PC-3 (cell line): ENCODE measurements around the gene PF4V1. TPM values are rescaled to one million over a fixed set of nuclear protein-coding genes. Genes with fewer than 3 reads are reported as not detected.

ENCODE experiments used
- ATAC-seq: fragments of 200-7000 bp; cut with Tn5 transposase; 2 replicates; pipeline ENCODE4 v1.9.1; 2020; ENCODE audit warnings: mild to moderate bottlenecking, moderate library complexity
- BruUV-seq: library from RNA; stranded (reverse); fragments of 400-500 nt; replicated peaks from 2 replicates; lab custom pipeline; 2021; lab: Mats Ljungman, UMichigan
- CTCF ChIA-PET: fragments of 300-600 bp; sonication (Branson Sonifier 250); formaldehyde crosslinking; loops from one replicate; lab custom pipeline; 2022; ENCODE audit warnings: antibody characterized with exemption; lab: Charles Lee
- POLR2A ChIA-PET: fragments of 300-600 bp; sonication (Branson Sonifier 250); formaldehyde crosslinking; loops from one replicate; lab custom pipeline; 2022; ENCODE audit warnings: antibody characterized with exemption; ENCODE audit not compliant: unreplicated experiment; lab: Charles Lee
- DNase-seq: peaks from one replicate; pipeline ENCODE4 v3.0.0-alpha.2; 2015
- H2AFZ ChIP-seq: fragments of 300-600 bp; sonication (generic); 2 replicates; pipeline ENCODE4 v1.6.0; 2016; ENCODE audit warnings: antibody characterized with exemption, low read length
- H3F3A ChIP-seq: fragments of 300-600 bp; sonication (generic); one replicate; pipeline ENCODE4 v1.6.0; 2017; ENCODE audit warnings: antibody characterized with exemption, low read length, control low read depth, mild to moderate bottlenecking; ENCODE audit not compliant: unreplicated experiment
- H3K27ac ChIP-seq: fragments of 300-600 bp; sonication (generic); 2 replicates; pipeline ENCODE4 v1.5.1; 2016; ENCODE audit warnings: mild to moderate bottlenecking, low read length
- H3K27me3 ChIP-seq: fragments of 300-600 bp; sonication (generic); 2 replicates; pipeline ENCODE4 v1.6.1; 2016; ENCODE audit warnings: low read length, mixed read lengths
- H3K36me3 ChIP-seq: fragments of 300-600 bp; sonication (generic); 2 replicates; pipeline ENCODE4 v1.6.1; 2016; ENCODE audit warnings: low read depth, mixed run types, low read length, mixed read lengths
- H3K4me1 ChIP-seq: fragments of 300-600 bp; sonication (generic); 2 replicates; pipeline ENCODE4 v1.5.1; 2016; ENCODE audit warnings: low read length; ENCODE audit not compliant: insufficient read depth
- H3K4me2 ChIP-seq: fragments of 300-600 bp; sonication (generic); 2 replicates; pipeline ENCODE4 v1.6.0; 2016; ENCODE audit warnings: low read length
- H3K4me3 ChIP-seq: fragments of 300-600 bp; sonication (generic); 2 replicates; pipeline ENCODE4 v1.5.1; 2016; ENCODE audit warnings: mild to moderate bottlenecking, low read length, mixed read lengths
- H3K79me2 ChIP-seq: fragments of 300-600 bp; sonication (generic); 2 replicates; pipeline ENCODE4 v1.6.1; 2017; ENCODE audit warnings: low read length, mixed read lengths
- H3K9ac ChIP-seq: fragments of 300-600 bp; sonication (generic); 2 replicates; pipeline ENCODE4 v1.6.0; 2016; ENCODE audit warnings: mild to moderate bottlenecking, low read length
- H3K9me2 ChIP-seq: fragments of 300-600 bp; sonication (generic); replicated peaks from 2 replicates; pipeline ENCODE4 v1.6.1; 2016; ENCODE audit warnings: mixed run types, low read length, mixed read lengths
- H3K9me3 ChIP-seq: fragments of 300-600 bp; sonication (generic); 2 replicates; pipeline ENCODE4 v1.6.1; 2016; ENCODE audit warnings: low read length, mixed read lengths
- H4K20me1 ChIP-seq: fragments of 300-600 bp; sonication (generic); 2 replicates; pipeline ENCODE4 v1.6.1; 2016; ENCODE audit warnings: low read length, mixed read lengths
- CTCF ChIP-seq: fragments of 300-600 bp; sonication (generic); conservative IDR thresholded peaks from 2 replicates; pipeline ENCODE4 v1.5.1; 2017; ENCODE audit warnings: antibody characterized with exemption, low read depth, mild to moderate bottlenecking, low read length
- EZH2 ChIP-seq: fragments of 300-600 bp; sonication (generic); IDR thresholded peaks from one replicate; pipeline ENCODE4 v1.6.1; 2017; ENCODE audit warnings: antibody characterized with exemption, mild to moderate bottlenecking, low read length; ENCODE audit not compliant: unreplicated experiment
- EZH2phosphoT487 ChIP-seq: fragments of 300-600 bp; sonication (generic); IDR thresholded peaks from 2 replicates; pipeline ENCODE4 v1.6.1; 2018; ENCODE audit warnings: mild to moderate bottlenecking, antibody characterized with exemption, low read length, borderline replicate concordance
- intact Hi-C: fragments of 100-400 bp; cut with micrococcal nuclease; formaldehyde crosslinking; loops from 2 replicates; pipeline ENCODE4 v1.9.0; 2023
- total RNA-seq: library from RNA; depleted of rRNA; stranded (reverse); fragments of >200 nt; gene quantifications from 2 replicates; pipeline ENCODE4 v1.2.3, GENCODE V29; 2014

Gene PF4V1
- total RNA-seq, 1 experiment from 2014 or later = not detected

GRCh38 chr4:73856518-73856917, 3.4 kb downstream of the PF4V1 start:
- Histone ChIP-seq H3K36me3 (no peaks in the 10 kb centered on the region), H2AFZ (no peak overlapping the region), H3K4me3 (no peak overlapping the region), H3K4me2 (no peak overlapping the region), H3K4me1 (peaks cover 23% of the 10 kb centered on the region), H3K9me3 (no peaks in the 10 kb centered on the region), H3K27me3 (no peaks in the 10 kb centered on the region), H3K9me2 (no peaks in the 10 kb centered on the region), H3K9ac (no peak overlapping the region), H4K20me1 (no peaks in the 10 kb centered on the region), H3F3A (no peaks in the 10 kb centered on the region), H3K27ac (peak overlapping the region; percentile 19), H3K79me2 (no peaks in the 10 kb centered on the region)
- ATAC-seq (peak; percentile 78), DNase-seq (peak; percentile 91)
- intact Hi-C loops = no loop called here
- ChIA-PET CTCF (no interaction called here), POLR2A (no interaction called here)
- no TSS peak for BruUV-seq
- no peak for TF ChIP-seq CTCF
- no peak for TF ChIP-seq EZH2phosphoT487
- TF ChIP-seq EZH2 = no peak

GRCh38 chr4:73859614-73860088, 6.6 kb downstream of the PF4V1 start:
- Histone ChIP-seq H4K20me1 (no peaks in the 10 kb centered on the region), H3K4me2 (no peak overlapping the region), H3K9ac (no peak overlapping the region), H3K27ac (no peak overlapping the region), H2AFZ (no peak overlapping the region; the same call in 1 of the 2 replicates), H3K4me1 (peaks cover 43% of the 10 kb centered on the region), H3K36me3 (no peaks in the 10 kb centered on the region), H3K9me3 (no peaks in the 10 kb centered on the region), H3K4me3 (no peak overlapping the region), H3K79me2 (no peaks in the 10 kb centered on the region), H3K27me3 (no peaks in the 10 kb centered on the region), H3F3A (no peaks in the 10 kb centered on the region), H3K9me2 (no peaks in the 10 kb centered on the region)
- no TSS peak for BruUV-seq
- CTCF ChIA-PET = no interaction called here
- DNase-seq (peak; percentile 36), ATAC-seq (peak; percentile 21; the same call in 1 of the 2 replicates)
- TF ChIP-seq CTCF (no peak), EZH2 (no peak), EZH2phosphoT487 (no peak)
- POLR2A ChIA-PET = interaction anchor here (0.6 to 0.7 kb wide), 2 partner anchors 23 to 155 kb away, joined by 3 to 4 read pairs; partner anchors contain the start of gene CXCL6
- intact Hi-C loops = loop anchor here (2.0 to 10.0 kb wide), 2 partner anchors 15 to 265 kb away; no protein-coding TSS in a partner anchor

- CTCF ChIA-PET = no interaction called here
- Histone ChIP-seq H3K4me3 (no peak overlapping the region), H3K27ac (no peak overlapping the region), H3K9me3 (no peaks in the 10 kb centered on the region), H3K27me3 (no peaks in the 10 kb centered on the region), H3K4me2 (no peak overlapping the region), H3F3A (no peaks in the 10 kb centered on the region), H3K4me1 (peaks cover 48% of the 10 kb centered on the region), H3K9me2 (no peaks in the 10 kb centered on the region), H4K20me1 (no peaks in the 10 kb centered on the region), H2AFZ (no peak overlapping the region), H3K36me3 (no peaks in the 10 kb centered on the region), H3K9ac (no peak overlapping the region), H3K79me2 (no peaks in the 10 kb centered on the region)
- no TSS peak for BruUV-seq
- no peak for TF ChIP-seq EZH2
- no peak for TF ChIP-seq CTCF
- no peak for TF ChIP-seq EZH2phosphoT487
- POLR2A ChIA-PET = interaction anchor here (0.6 kb wide), 1 partner anchor 156 kb away, joined by 3 read pairs; no protein-coding TSS in a partner anchor
- ATAC-seq (no peak), DNase-seq (no peak)
- intact Hi-C loops = loop anchor here (10.0 kb wide), 1 partner anchor 265 kb away; no protein-coding TSS in a partner anchor
These were observed 7.1 kb downstream of the PF4V1 start for GRCh38 chr4:73860181-73860580.
